Panc1 (cell line): ENCODE data around the gene VANGL2.

ENCODE experiments used
- CTCF ChIP-seq: fragments of 450-650 bp; IDR thresholded peaks from 2 replicates; pipeline ENCODE4 v1.5.1; 2017; ENCODE audit warnings: mild to moderate bottlenecking
- POLR2AphosphoS5 ChIP-seq: IDR thresholded peaks from 2 replicates; pipeline ENCODE4 v1.6.1; 2012; ENCODE audit warnings: mild to moderate bottlenecking, low read depth, low read length, moderate library complexity
- REST ChIP-seq, 2 experiments: IDR thresholded peaks; 2 replicates each; pipeline ENCODE4 v1.6.1; 2011 to 2012; ENCODE audit warnings: low read depth in 2 of 2, control low read depth in 1 of 2, low read length in 1 of 2, mild to moderate bottlenecking in 1 of 2, moderate library complexity in 1 of 2; ENCODE audit not compliant: insufficient read depth in 1 of 2
- SIN3A ChIP-seq: IDR thresholded peaks from 2 replicates; pipeline ENCODE4 v1.6.1; 2012; ENCODE audit warnings: low read depth, mild to moderate bottlenecking, low read length, moderate library complexity, borderline replicate concordance; ENCODE audit not compliant: insufficient read depth
- TCF7L2 ChIP-seq: IDR thresholded peaks from 2 replicates; pipeline ENCODE4 v1.6.1; 2011; ENCODE audit warnings: mild to moderate bottlenecking, low read depth, low read length, inconsistent platforms

DNA sequence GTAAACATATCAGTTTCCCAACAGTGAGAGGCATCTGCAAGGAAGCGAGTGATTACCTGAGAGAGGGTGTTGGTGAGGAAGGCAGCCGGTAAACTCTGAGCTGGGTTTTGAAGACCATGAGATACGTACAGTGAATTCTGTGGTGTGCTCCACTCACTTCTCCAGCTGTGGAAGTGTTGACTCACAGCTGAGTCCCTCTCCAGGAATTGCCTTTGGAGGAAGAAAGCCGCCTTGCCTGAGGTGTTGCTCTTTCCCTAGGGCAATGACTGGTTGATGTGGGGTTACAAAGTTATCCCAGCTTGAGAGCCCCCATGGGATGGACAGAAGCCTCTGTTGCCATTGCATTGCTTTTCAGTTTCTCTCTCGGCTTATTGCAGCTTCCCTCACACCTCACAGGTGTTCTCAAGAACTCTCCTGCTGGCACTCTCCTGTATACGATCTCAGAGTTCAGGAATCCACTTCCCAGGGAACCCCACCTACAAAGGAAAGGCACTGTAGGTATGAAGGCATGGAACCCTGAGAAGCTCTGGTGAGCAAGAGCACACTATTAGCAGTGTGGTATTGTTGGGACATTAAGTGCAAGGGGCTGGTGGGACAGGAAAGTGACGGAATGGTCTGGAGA is 22.7 kb upstream of the VANGL2 start:
- TF ChIP-seq CTCF (no peak), SIN3A (no peak), TCF7L2 (no peak), REST (IDR thresholded peaks at IDR 0.05; ENCODE audit: insufficient read depth in 1 of 2, low read depth in 2 of 2, low read length in 1 of 2) (no peak), POLR2AphosphoS5 (no peak)
